Skeletal muscle satellite cell (primary cell): ENCODE measurements around the gene PYGO2. TPM values are rescaled to one million over a fixed set of nuclear protein-coding genes. Genes with fewer than 3 reads are reported as not detected.

Experiments used
- H3K27me3 ChIP-seq: 2 replicates; pipeline ENCODE4 v1.7.0; 2013; ENCODE audit warnings: low read length; ENCODE audit not compliant: control insufficient read depth, insufficient read depth
- H3K36me3 ChIP-seq: 2 replicates; pipeline ENCODE4 v1.7.0; 2013; ENCODE audit warnings: mild to moderate bottlenecking, control low read depth, low read length; ENCODE audit not compliant: insufficient read depth
- H3K4me1 ChIP-seq: 2 replicates; pipeline ENCODE4 v1.7.0; 2013; ENCODE audit warnings: low read length; ENCODE audit not compliant: control insufficient read depth, insufficient read depth
- H3K4me2 ChIP-seq: 2 replicates; pipeline ENCODE4 v1.7.0; 2013; ENCODE audit warnings: mild to moderate bottlenecking, low read length
- H3K4me3 ChIP-seq: 2 replicates; pipeline ENCODE4 v1.7.0; 2013; ENCODE audit warnings: low read length
- H3K9ac ChIP-seq: 2 replicates; pipeline ENCODE4 v1.7.0; 2013; ENCODE audit warnings: mild to moderate bottlenecking, low read depth, low read length, moderate library complexity
- H3K9me3 ChIP-seq: replicated peaks from 2 replicates; pipeline ENCODE4 v1.7.0; 2013; ENCODE audit warnings: mild to moderate bottlenecking, control low read depth, low read length
- total RNA-seq: library from RNA; depleted of rRNA; stranded (reverse); fragments of >200 nt; gene quantifications from 2 replicates; pipeline ENCODE4 v1.2.3, GENCODE V29; 2012; rRNA removed

Gene PYGO2, protein sequence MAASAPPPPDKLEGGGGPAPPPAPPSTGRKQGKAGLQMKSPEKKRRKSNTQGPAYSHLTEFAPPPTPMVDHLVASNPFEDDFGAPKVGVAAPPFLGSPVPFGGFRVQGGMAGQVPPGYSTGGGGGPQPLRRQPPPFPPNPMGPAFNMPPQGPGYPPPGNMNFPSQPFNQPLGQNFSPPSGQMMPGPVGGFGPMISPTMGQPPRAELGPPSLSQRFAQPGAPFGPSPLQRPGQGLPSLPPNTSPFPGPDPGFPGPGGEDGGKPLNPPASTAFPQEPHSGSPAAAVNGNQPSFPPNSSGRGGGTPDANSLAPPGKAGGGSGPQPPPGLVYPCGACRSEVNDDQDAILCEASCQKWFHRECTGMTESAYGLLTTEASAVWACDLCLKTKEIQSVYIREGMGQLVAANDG
- 8.1 and 14.2 TPM in 2 replicates for total RNA-seq

DNA sequence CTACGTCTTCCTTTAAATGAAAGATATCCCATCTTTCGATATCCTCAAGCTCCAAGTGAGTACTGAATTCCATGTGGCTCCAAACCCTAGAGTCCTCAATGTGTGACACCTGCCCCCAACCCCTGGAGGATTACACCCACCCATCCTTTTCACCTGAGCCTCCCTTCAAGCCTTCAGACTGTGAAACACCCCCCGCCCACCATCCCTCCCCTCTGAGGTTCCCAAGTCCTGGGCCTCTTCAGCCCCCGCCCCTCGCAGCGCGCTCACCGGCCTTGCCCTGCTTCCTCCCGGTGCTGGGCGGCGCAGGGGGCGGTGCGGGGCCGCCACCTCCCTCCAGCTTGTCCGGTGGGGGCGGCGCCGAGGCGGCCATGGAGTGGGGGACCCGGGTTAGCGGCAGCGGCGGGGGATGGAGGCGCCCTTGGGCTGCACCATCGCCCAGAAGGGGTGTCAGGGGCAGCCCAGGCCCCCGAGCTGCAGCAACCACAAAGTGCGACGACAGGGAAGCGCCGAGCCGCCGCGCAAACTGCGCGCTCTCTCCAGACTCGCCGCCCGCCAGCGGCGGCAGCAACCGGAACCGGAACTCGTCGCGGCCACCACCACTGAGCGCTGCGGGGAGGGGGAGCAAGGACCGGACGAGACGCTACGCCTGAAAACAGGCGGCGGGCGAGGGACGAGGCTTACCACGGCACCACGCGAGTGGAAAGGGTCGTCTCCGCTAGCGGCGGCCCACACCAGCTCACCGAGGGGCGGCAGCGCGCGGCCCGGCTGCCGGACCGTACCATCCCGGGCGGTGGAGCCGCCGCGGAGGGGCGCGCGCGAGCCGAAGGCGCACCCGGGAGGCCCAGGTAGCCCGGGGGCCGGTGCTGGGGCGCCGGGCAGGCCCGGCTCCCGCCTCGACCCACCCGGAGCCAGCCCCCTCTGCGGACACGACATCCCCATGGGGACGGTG is at the start of gene PYGO2:
PYGO2 (minus strand) TSS at position 576 of the 949 bp plus-strand sequence; CDS start at position 370, 206 bp downstream.
- Histone ChIP-seq H3K9me3 (no peaks in the 10 kb centered on the region), H3K9ac (peak within 1 kb of the TSS; percentile 94), H3K36me3 (peaks cover 41% of the 10 kb centered on the region), H3K4me3 (peak within 1 kb of the TSS; percentile 88), H3K27me3 (no peaks in the 10 kb centered on the region), H3K4me1 (peaks cover 49% of the 10 kb centered on the region), H3K4me2 (peak within 1 kb of the TSS; percentile 87)

DNA sequence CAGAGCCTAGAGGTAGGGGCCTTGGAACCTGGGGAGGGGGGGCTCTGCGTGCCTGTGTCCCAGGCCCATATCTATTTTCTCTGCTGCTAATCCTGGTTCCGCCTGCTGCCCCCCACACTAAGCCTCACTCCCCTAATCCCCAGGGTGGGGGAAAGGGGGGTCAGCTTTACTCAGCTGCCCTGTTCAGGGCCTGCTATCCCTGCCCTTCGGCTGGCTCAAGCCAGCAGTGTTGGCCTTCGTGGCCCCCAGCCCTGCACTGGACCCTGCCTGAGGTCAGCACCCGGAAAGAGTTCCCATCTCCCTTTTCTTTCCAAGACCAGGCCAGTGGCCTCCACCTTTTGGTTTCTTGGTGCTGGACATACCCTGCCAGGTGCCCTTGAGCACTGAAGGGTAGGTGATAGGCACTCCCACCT is 49.4 kb upstream of the PYGO2 start:
- peaks cover 36% of the 10 kb centered on the region for H3K4me1 ChIP-seq
- no peak overlapping the region for H3K9ac ChIP-seq
- no peaks in the 10 kb centered on the region for H3K9me3 ChIP-seq
- H3K27me3 ChIP-seq = no peaks in the 10 kb centered on the region
- no peak overlapping the region for H3K4me3 ChIP-seq
- no peak overlapping the region for H3K4me2 ChIP-seq
- H3K36me3 ChIP-seq = peaks cover 41% of the 10 kb centered on the region

DNA sequence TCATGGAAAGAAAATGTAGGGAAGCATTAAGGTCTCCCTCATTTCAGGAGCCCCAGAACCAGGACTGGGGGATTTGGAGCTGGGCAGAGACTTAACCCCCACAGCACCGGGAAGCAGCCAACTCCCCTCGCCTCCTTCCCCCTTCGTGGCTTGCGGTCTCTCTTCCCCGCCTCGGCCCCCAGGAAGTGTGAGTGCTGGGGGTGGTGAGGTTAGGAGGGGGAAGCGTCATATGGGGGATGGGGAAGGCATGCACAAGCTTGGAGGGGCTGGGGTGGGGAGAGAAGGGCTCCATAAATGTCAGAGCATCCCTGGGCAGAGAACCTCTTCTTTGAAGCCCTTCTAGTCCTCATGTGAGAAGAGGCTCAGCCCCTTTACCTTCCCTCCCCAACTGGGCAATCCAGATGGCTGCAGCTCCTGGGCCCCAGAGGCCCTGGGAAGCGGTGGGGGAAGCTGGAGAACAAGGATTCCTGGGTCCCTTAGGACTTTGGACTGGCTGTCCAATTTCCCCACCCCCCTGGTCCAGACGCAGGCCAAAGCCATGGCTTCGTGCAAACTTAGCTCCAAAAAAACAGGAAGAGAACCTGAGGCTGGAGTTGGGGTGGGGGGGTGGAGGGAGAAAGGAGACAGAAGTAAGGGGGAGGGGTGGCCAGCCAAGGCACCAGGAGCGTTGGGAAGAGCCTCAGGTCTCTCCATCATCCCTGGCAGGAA is 48.8 kb upstream of the PYGO2 start:
- Histone ChIP-seq H3K4me1 (peaks cover 42% of the 10 kb centered on the region), H3K36me3 (peaks cover 39% of the 10 kb centered on the region), H3K9ac (no peak overlapping the region), H3K9me3 (no peaks in the 10 kb centered on the region), H3K4me3 (no peak overlapping the region), H3K4me2 (no peak overlapping the region), H3K27me3 (no peaks in the 10 kb centered on the region)

DNA sequence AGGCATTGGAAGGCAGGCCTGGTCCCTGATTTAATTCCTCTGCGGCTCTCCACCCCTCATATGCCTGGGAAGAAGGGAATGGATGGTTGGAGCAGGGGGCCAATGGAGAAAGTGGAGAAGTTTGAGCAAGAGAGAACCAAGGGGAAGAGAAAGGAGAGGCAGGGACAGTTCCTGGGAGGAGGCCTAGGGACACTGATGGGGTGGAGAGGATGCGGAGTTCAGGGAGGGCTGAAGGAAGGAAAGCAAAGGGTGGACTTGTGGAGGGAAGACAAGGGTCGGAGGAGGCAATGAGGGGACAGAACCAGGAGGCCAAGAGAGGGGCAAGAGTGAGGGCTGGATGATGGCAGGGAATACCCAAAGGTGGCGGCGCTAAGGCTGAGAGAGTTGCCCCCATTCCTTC is 48.2 kb upstream of the PYGO2 start:
- Histone ChIP-seq H3K27me3 (no peaks in the 10 kb centered on the region), H3K36me3 (peaks cover 35% of the 10 kb centered on the region), H3K4me1 (peaks cover 49% of the 10 kb centered on the region), H3K4me3 (no peak overlapping the region), H3K9ac (no peak overlapping the region), H3K4me2 (no peak overlapping the region), H3K9me3 (no peaks in the 10 kb centered on the region)

DNA sequence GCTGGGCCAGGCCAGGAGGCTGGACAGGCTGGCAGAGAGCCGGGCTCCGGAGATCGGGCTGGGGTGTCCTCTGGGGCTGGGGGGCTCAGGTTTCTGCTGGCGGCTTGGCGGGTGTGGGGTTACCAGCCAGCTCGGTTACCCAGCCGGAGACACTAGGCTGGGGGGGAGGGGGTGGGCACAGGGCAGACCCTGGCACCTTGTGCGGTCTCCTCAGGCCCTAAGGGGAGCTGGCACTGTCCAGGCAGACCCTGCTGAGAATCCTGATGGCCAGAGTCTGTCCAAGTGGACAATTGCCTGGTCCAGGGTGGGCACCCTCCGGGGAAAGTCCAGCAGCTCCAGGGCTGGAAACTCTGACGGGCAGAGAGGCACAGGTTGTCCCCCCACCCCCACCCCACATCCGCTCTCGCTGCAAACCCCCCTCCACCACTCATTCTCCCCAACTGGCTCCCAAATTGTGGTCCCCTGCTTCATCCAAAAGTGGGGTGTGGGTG is 47.7 kb upstream of the PYGO2 start:
- Histone ChIP-seq H3K36me3 (peaks cover 30% of the 10 kb centered on the region), H3K9me3 (no peaks in the 10 kb centered on the region), H3K4me1 (peaks cover 53% of the 10 kb centered on the region), H3K4me3 (no peak overlapping the region), H3K4me2 (no peak overlapping the region), H3K27me3 (no peaks in the 10 kb centered on the region), H3K9ac (no peak overlapping the region)

DNA sequence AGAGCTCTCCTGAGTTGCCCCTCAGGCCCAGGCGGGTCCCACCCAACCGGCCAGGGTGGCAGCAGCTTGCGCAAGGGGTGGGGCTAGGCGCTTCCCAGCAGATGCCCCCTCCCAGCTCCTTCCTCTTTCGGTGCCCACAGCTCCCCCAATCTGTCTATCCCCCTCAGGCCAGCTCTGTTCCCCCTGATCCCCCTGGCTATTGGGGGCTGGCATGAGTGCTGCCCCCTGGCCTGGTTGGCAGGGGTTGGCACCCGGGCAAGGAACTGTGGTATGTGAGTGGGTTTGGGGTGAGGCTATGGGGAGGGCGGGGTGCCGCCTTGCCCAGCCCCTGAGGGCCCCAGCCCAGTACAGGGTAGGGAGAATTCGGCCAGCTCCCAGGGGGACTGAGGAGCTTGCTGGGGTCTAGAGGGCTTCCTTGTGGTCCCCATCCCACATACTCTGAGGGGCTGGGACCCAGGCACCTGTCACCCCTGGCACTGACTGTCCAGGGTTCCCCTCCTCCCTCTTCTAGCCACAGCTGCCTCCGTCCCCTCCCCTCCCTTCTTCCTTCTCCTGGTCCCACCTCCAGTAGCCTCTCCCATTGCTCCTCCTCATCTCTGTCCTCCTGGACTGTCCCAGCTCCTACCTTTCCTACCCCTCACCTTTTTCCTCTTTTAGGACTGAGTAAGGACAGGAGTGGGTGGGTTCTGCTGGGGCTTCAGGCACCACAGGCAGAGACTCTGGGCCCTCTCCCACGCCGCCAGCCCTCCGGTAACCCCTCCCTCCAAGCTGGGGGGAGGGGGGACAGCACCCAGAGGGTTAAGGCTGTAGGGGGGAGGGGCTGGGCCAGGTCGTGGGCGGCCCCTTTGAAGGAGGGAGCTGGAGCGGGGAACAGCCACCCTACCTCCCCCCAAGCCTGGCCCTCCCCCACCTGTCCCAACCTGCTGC is 46.7 kb upstream of the PYGO2 start:
- Histone ChIP-seq H3K4me3 (no peak overlapping the region), H3K36me3 (peaks cover 25% of the 10 kb centered on the region), H3K9ac (peak overlapping the region; percentile 6), H3K4me1 (peaks cover 56% of the 10 kb centered on the region), H3K4me2 (no peak overlapping the region), H3K9me3 (no peaks in the 10 kb centered on the region), H3K27me3 (no peaks in the 10 kb centered on the region)

DNA sequence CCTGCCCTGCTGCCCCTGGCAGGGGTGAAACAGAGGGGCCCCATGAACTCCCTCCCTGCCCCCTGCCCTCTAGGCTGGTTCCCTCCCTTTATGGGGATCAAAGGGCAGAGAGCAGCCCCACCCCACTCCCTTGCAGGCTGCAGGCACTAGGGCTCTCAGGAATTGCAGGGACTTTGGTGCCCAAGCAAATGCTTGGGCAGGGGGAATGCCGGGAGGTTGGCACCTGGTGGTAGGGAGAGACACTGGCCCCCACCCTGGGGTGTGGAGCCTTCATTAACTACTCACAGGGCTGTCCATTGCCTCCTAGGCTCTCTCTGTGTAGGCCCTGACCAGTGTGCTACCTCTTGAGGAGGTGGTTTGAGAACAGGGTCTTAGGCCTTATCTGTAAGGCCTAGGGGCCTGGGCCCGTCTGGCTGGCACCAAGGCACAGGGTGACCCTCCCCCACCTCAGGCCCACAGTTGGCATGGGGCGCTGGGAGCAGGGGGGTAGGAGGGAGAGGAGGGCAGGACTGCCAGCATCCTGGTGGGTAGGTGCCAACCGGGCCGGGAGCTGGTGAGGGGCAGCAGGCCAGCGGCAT is 45.8 kb upstream of the PYGO2 start:
- Histone ChIP-seq H3K4me1 (peaks cover 54% of the 10 kb centered on the region), H3K4me3 (no peak overlapping the region), H3K36me3 (peaks cover 24% of the 10 kb centered on the region), H3K4me2 (no peak overlapping the region), H3K9ac (no peak overlapping the region), H3K9me3 (no peaks in the 10 kb centered on the region), H3K27me3 (no peaks in the 10 kb centered on the region)

DNA sequence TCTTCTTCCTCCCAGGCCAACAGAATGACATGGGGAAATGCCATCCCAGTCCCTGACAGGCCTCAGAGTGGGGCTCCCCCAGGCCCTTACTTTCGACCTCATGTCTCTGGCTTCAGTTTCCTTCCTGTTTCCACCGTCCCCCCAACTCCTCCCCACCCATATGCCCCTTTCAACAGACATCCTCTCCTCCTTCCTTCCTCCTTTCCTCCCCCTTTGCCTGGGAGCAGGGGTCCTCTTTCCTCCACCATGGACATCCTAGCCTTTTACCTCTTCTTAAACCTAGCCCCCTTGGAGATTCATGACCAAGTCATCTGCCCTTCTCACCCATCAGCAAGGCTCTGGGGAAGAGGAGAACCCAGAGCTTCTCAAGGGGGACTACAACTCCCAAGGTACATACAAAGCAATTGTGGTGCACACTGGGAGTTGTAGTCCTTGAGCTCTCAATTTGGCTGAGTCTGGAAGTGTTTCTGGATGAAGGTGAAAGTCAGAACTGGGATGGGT is 45.1 kb upstream of the PYGO2 start:
- Histone ChIP-seq H3K9ac (no peak overlapping the region), H3K27me3 (no peaks in the 10 kb centered on the region), H3K4me2 (no peak overlapping the region), H3K4me1 (peaks cover 47% of the 10 kb centered on the region), H3K4me3 (no peak overlapping the region), H3K9me3 (no peaks in the 10 kb centered on the region), H3K36me3 (peaks cover 21% of the 10 kb centered on the region)

DNA sequence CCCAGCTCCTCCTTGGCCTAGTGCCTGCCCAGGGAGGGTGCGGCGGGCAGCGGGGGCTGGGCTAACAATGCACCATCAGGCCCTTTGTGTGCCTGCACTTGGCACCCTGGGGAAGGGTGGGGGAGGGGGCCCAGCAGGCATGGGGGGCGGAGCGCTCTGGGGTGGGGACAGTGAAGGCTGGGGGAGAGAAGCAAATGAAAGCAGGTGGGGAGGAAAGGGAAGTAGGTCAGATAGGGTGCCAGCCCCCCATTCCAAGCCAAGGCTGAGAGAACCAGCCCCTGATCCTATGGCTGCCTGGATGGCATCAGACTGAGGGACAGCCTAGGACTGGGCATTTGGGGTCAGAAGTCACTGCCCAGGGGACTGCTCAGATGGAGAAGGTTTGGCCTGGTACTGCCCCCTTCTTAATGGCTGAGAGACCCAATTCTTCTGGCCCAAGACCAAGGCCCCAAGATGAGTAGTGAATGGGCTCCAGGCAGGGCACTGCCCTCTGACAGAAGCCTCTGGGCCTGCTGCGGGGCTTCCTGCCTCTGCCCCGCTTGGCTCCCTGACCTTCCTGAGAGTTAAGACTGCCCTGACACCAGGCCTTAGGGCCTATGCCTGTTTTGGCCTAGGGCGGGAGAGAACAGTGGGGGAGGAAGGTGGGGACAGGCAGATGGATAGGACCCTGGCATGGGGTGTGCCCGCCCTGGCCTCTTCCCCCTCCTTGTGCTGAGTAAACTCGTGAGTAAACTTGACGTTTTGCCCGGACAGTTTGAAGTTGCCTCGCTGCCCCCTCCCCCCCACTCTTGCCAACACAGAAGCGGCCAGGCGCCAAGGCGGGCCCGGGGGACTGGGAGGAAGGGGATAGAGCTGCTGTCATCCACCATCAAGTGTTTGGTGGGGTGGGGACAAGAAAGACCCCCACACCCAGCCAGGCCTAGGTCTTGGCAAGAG is 43.8 kb upstream of the PYGO2 start:
- H3K27me3 ChIP-seq = no peaks in the 10 kb centered on the region
- peak overlapping the region; percentile 90 for H3K4me3 ChIP-seq
- peaks cover 51% of the 10 kb centered on the region for H3K4me1 ChIP-seq
- H3K9ac ChIP-seq = peak overlapping the region; percentile 85
- H3K9me3 ChIP-seq = no peaks in the 10 kb centered on the region
- peak overlapping the region; percentile 95 for H3K4me2 ChIP-seq
- H3K36me3 ChIP-seq = peaks cover 21% of the 10 kb centered on the region
